Right lobe of liver (tissue), 4 donors: Measurements from ENCODE around the gene ANXA10.

Experiments
- POLR2A ChIP-seq: fragments of 450-650 bp; IDR thresholded peaks from one replicate; pipeline ENCODE4 v1.6.1; 2017; ENCODE audit warnings: antibody characterized with exemption, mild to moderate bottlenecking
- TF ChIP-seq, protein P1 (sequence below), 4 donors: fragments of 200-600 bp in 3 of 4; fragments of 450-650 bp in 1 of 4; IDR thresholded peaks; one replicate each; pipeline versions ENCODE4 v1.5.1 to v1.8.0; 2016 to 2022; ENCODE audit warnings: antibody characterized with exemption in 4 of 4, mild to moderate bottlenecking in 2 of 4
- donor health status: DM: no; HTN: no; CAD: no.
- donor health status: DM: no; HTN: no; CAD: no.
- donor health status: DM: no; HTN: yes; CAD: no.

- TF ChIP-seq, protein P1, sequence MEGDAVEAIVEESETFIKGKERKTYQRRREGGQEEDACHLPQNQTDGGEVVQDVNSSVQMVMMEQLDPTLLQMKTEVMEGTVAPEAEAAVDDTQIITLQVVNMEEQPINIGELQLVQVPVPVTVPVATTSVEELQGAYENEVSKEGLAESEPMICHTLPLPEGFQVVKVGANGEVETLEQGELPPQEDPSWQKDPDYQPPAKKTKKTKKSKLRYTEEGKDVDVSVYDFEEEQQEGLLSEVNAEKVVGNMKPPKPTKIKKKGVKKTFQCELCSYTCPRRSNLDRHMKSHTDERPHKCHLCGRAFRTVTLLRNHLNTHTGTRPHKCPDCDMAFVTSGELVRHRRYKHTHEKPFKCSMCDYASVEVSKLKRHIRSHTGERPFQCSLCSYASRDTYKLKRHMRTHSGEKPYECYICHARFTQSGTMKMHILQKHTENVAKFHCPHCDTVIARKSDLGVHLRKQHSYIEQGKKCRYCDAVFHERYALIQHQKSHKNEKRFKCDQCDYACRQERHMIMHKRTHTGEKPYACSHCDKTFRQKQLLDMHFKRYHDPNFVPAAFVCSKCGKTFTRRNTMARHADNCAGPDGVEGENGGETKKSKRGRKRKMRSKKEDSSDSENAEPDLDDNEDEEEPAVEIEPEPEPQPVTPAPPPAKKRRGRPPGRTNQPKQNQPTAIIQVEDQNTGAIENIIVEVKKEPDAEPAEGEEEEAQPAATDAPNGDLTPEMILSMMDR (IDR thresholded peaks at IDR 0.05): no peak
- TF ChIP-seq POLR2A: no peak
Observed at GRCh38 chr4:168203233-168203911, 111.0 kb downstream of the ANXA10 start.
